GM12878 (cell line): Measurements from ENCODE around the gene ZCCHC3. TPM values are rescaled to one million over a fixed set of nuclear protein-coding genes. Genes with fewer than 3 reads are reported as not detected.
A peak's percentile ranks its signal among the peaks of the same experiment; 100 is the strongest.

Source experiments
- CEBPB ChIP-seq, 2 experiments: fragments of 150-350 bp in 1 of 2; IDR thresholded peaks; 2 replicates each; pipeline ENCODE4 v1.6.1; 2012 to 2014; ENCODE audit warnings: low read depth in 2 of 2, low read length in 2 of 2, borderline replicate concordance in 1 of 2, inconsistent platforms in 1 of 2
- CHD2 ChIP-seq: IDR thresholded peaks from 2 replicates; pipeline ENCODE4 v1.6.1; 2011; ENCODE audit warnings: low read depth, low read length, improper control_type of control experiment, borderline replicate concordance
- ESRRA ChIP-seq: IDR thresholded peaks from 2 replicates; pipeline ENCODE4 v1.6.1; 2012; ENCODE audit warnings: mild to moderate bottlenecking, low read length, improper control_type of control experiment
- IRF4 ChIP-seq: IDR thresholded peaks from 2 replicates; pipeline ENCODE4 v1.6.1; 2011; ENCODE audit warnings: low read depth, low read length
- JUNB ChIP-seq: IDR thresholded peaks from 2 replicates; pipeline ENCODE4 v1.6.1; 2016; ENCODE audit warnings: antibody characterized with exemption, mild to moderate bottlenecking
- JUND ChIP-seq: IDR thresholded peaks from 2 replicates; pipeline ENCODE4 v1.6.1; 2012; ENCODE audit warnings: low read depth, mild to moderate bottlenecking, low read length, improper control_type of control experiment, moderate library complexity
- MYB ChIP-seq: fragments of 150-350 bp; IDR thresholded peaks from 2 replicates; pipeline ENCODE4 v1.6.1; 2014; ENCODE audit warnings: mild to moderate bottlenecking, low read depth, low read length, borderline replicate concordance
- MYC ChIP-seq: IDR thresholded peaks from 2 replicates; pipeline ENCODE4 v1.6.1; 2011; ENCODE audit warnings: mild to moderate bottlenecking, low read length, moderate library complexity, inconsistent platforms; ENCODE audit not compliant: insufficient read depth, insufficient replicate concordance, insufficient read length, severe bottlenecking
- POLR2A ChIP-seq: IDR thresholded peaks from 2 replicates; pipeline ENCODE4 v1.6.1; 2011; ENCODE audit warnings: low read depth, mild to moderate bottlenecking, low read length
- TAF1 ChIP-seq: IDR thresholded peaks from 2 replicates; pipeline ENCODE4 v1.6.1; 2011; ENCODE audit warnings: mild to moderate bottlenecking, low read depth, low read length, borderline replicate concordance
- TCF3 ChIP-seq: IDR thresholded peaks from 2 replicates; pipeline ENCODE4 v1.6.1; 2012; ENCODE audit warnings: low read depth, mild to moderate bottlenecking, low read length, borderline replicate concordance; ENCODE audit not compliant: insufficient read depth
- YY1 ChIP-seq: IDR thresholded peaks from 2 replicates; pipeline ENCODE4 v1.6.1; 2011; ENCODE audit warnings: low read depth, mild to moderate bottlenecking, low read length
- polyA plus RNA-seq, 11 experiments: library from polyadenylated mRNA; depleted of rRNA in 4 of 11; unstranded in 6 of 11; stranded (reverse) in 5 of 11; fragments of >200 nt; fragmentation: Nextera tagmentation in 4 of 11; fragmentation: Illumina TruSeq in 1 of 11; extraction: Ambion mirVana in 4 of 11; extraction: Trizol in 1 of 11; gene quantifications; 1 replicate in 1 of 11; 2 replicates in 10 of 11; pipeline versions ENCODE4 v1.2.1 to v1.2.3, GENCODE V29; 2011 to 2016; ENCODE audit warnings: inconsistent platforms in 2 of 11, missing spikeins in 2 of 11, low read depth in 1 of 11
- total RNA-seq, 4 experiments: library from RNA; depleted of rRNA in 3 of 4; stranded (reverse); fragments of >200 nt in 3 of 4; fragmentation: Illumina TruSeq in 1 of 4; extraction: Trizol in 1 of 4; gene quantifications; 2 replicates each; pipeline versions ENCODE4 v1.2.1 to v1.2.3, GENCODE V29; 2013 to 2021

Gene ZCCHC3
- total and polyA plus RNA-seq, 10 of the 15 experiments (the other 5 are each of a cell fraction or from before 2014, with no cell fraction given): 5.3 to 36.1 (median 17.2) TPM

- no peak for TF ChIP-seq MYC
- TF ChIP-seq TAF1: peak; percentile 80
- TF ChIP-seq CEBPB (IDR thresholded peaks at IDR 0.05; ENCODE audit: borderline replicate concordance in 1 of 2, low read depth in 2 of 2, low read length in 2 of 2): peak in 1 of 2 experiments; percentile 81; a peak in 1 of 4 replicates
- TF ChIP-seq MYB: no peak
- TF ChIP-seq CHD2: no peak
- TF ChIP-seq JUNB: no peak
- TF ChIP-seq POLR2A: peak; percentile 48
- TF ChIP-seq IRF4: no peak
- no peak for TF ChIP-seq ESRRA
- TF ChIP-seq JUND: no peak
- no peak for TF ChIP-seq TCF3
- TF ChIP-seq YY1: no peak; the same call in 1 of the 2 replicates
Observed at GRCh38 chr20:325045-325888, 27.9 kb downstream of the ZCCHC3 start, which contains the start of gene SOX12 (continued).
